ENCODE data around the gene MAST2.
"Not testable (repeated sequence)": the region's sequence is repeated elsewhere in the genome, so short reads cannot be mapped to it uniquely, and the experiment has no call there.

The MAST2 gene

GRCh38 chr1:45894331-45894730 is 90.9 kb downstream of the MAST2 start:
- DNase-seq (ENCODE audit: low spot score) = no peak

GRCh38 chr1:45894921-45895320 is 91.5 kb downstream of the MAST2 start:
- no peak for DNase-seq (ENCODE audit: low spot score)

GRCh38 chr1:45895406-45895805 is 92.0 kb downstream of the MAST2 start:
- no peak for DNase-seq (ENCODE audit: low spot score)

GRCh38 chr1:45906883-45907282 is 103.5 kb downstream of the MAST2 start:
- no peak for DNase-seq (ENCODE audit: low spot score)

- no peak for DNase-seq (ENCODE audit: low spot score)
Observed at GRCh38 chr1:45908611-45909140, 105.3 kb downstream of the MAST2 start.

GRCh38 chr1:45911634-45912033 is 108.2 kb downstream of the MAST2 start:
- no peak for DNase-seq (ENCODE audit: low spot score)

GRCh38 chr1:45913183-45913683 is 109.8 kb downstream of the MAST2 start:
- no peak for DNase-seq (ENCODE audit: low spot score)

- no peak for DNase-seq (ENCODE audit: low spot score)
Observed at GRCh38 chr1:45913731-45914501, 110.5 kb downstream of the MAST2 start.

GRCh38 chr1:45914836-45915235 is 111.4 kb downstream of the MAST2 start:
- no peak for DNase-seq (ENCODE audit: low spot score)

GRCh38 chr1:45922374-45922773 is 119.0 kb downstream of the MAST2 start:
- DNase-seq (ENCODE audit: low spot score) = no peak

- DNase-seq (ENCODE audit: low spot score) = no peak
Observed at GRCh38 chr1:45922813-45923212, 119.4 kb downstream of the MAST2 start.

GRCh38 chr1:45923343-45923742 is 119.9 kb downstream of the MAST2 start:
- DNase-seq (ENCODE audit: low spot score) = no peak

- no peak for DNase-seq (ENCODE audit: low spot score)
Observed at GRCh38 chr1:45924736-45925135, 121.3 kb downstream of the MAST2 start.

GRCh38 chr1:45925728-45926287 is 122.4 kb downstream of the MAST2 start:
- no peak for DNase-seq (ENCODE audit: low spot score)

GRCh38 chr1:45926330-45926729 is 122.9 kb downstream of the MAST2 start:
- no peak for DNase-seq (ENCODE audit: low spot score)

- DNase-seq (ENCODE audit: low spot score) = not testable (repeated sequence)
Observed at GRCh38 chr1:45927231-45927915, 124.0 kb downstream of the MAST2 start.

GRCh38 chr1:45928486-45929205 is 125.2 kb downstream of the MAST2 start:
- no peak for DNase-seq (ENCODE audit: low spot score)

- peak; percentile 22 for DNase-seq (ENCODE audit: low spot score)
Observed at GRCh38 chr1:45929257-45929687, 125.9 kb downstream of the MAST2 start.

- DNase-seq (ENCODE audit: low spot score) = no peak
Observed at GRCh38 chr1:45930258-45931150, 127.1 kb downstream of the MAST2 start.

GRCh38 chr1:45932205-45932604 is 128.8 kb downstream of the MAST2 start:
- DNase-seq (ENCODE audit: low spot score) = not testable (repeated sequence)

GRCh38 chr1:45934947-45935346 is 131.5 kb downstream of the MAST2 start:
- DNase-seq (ENCODE audit: low spot score) = no peak

All from cerebellar cortex (tissue), 1 donor.